ENCODE data around the gene MPP1.
A peak's percentile ranks its signal among the peaks of the same experiment; 100 is the strongest.

Gene MPP1

DNA sequence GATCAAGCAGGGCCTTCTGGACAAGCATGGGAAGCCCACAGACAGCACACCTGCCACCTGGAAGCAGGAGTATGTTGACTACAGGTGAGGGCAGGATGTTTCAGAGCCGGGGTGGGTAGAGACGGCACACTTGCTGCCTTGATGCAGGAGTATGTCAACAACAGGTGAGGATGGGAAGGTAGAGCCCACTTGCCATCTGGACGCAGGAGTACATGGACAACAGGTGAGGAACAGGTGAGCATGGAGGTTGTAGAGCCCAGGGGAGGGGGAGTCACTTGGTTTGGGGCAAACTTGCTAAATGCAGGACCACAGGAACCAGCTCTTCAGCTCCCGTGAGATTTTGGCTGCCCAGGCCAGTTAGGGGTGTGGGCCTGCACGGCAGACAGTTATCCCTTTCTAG, 30.7 kb downstream of the MPP1 start:
- no peak for DNase-seq

- DNase-seq = peak; percentile 86 to 90
Observed at GRCh38 chrX:154762537-154763296, 42.6 kb downstream of the MPP1 start, which contains the start of gene DKC1. Gene DKC1 (plus strand): TSS chrX:154762864. CDS start chrX:154762966, 102 bp downstream.

DNA sequence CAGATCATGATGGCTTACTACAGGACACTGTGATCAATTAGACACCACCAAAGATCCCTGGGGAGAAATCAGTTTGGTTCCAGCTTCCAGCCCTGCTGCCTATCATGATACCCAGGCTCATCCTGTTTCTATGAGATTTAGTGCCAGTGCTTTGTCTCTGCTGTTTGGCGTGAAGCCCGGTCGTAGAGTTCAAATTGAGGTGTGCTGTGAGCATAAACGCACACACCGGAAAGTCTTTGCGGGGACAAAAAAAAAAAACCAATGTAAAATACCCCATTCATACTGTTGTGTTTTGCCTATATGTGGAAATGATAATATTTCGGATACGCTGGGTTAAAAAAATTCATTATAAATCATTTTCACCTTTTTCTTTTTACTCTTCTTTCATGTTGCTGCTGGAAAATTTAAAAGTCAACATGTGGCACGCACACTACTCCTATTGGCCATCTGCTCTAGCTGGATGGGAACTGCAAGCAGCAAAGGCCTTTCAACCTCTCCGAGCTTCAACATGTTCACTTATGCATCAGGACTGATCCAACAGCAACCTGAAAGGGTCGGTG, 43.2 kb downstream of the MPP1 start:
- no peak for DNase-seq

GRCh38 chrX:154758696-154759095, 46.6 kb downstream of the MPP1 start:
- no peak for DNase-seq

- DNase-seq = no peak
Observed at GRCh38 chrX:154751669-154752271, 53.5 kb downstream of the MPP1 start.

DNA sequence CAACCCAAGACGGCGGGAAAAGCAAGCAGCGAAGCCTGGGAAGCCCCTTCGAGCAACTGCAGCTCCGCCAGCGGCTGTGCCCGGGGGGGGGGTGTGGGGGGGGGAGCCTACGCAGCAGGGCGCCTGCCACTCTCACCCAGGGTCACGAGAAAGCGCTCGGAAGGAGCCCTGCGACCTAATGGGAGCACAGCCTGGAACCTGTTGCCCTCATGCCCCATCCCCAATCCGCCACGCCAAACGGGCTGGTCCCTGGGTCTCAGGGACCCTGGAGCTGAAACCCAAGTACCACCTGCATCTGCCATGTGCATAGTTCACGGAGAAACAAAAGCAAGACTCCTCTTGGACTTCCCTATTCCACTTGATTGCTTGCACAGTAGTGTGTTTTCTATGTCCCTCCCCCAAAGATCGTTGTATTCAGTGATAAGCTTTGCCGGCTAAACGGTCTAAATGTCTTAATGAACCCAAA, 54.0 kb downstream of the MPP1 start:
- DNase-seq = no peak

DNA sequence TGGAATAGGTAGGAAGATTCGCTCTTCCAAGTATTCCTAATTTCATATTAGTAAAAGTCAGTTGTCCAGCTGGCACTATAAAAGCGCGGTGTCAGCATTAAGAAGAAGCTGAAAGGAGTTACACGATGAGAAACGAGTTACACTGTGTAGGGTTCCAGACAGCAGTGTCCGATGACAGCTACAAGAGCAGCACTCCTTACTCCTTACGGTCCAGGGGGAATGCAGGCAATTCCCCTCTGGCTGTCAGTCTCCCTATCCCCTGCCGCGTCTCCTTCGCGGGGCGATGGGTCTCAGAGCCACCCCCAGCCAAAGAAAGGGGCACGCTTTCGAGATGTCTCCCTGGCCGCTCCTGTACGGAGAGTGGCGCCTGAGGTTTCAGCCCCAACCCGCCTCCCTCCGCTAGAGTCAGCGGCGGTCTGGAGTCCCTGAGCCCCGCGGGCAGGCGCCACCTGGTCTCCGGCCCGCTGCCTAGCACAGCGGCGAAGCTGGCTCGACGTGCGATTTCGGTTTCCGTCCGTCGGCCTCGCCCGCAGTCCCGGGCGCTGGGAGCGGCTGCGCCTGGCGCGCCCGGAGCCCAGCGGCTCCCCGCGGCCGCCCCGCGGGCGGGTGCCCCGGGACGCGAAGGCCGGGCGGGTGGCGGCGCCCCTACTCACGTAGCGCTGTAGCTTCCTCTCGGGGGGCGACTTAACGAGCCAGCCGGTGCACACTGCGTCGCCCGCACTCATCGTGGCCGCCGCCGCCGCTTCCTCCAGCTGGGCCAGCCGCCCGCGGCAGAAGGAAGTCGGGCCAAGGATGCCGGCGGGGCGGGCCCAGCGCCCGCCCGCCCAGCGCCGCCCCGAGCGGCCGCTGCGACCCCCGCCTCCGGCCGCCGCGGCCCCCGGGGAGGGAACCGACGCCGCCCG, 54.7 kb downstream of the MPP1 start, which contains the start of gene GAB3:
TSS of gene GAB3 (minus strand) at position 777 of the 902 bp plus-strand sequence. CDS start at position 725, 52 bp downstream.
- no peak for DNase-seq

DNA sequence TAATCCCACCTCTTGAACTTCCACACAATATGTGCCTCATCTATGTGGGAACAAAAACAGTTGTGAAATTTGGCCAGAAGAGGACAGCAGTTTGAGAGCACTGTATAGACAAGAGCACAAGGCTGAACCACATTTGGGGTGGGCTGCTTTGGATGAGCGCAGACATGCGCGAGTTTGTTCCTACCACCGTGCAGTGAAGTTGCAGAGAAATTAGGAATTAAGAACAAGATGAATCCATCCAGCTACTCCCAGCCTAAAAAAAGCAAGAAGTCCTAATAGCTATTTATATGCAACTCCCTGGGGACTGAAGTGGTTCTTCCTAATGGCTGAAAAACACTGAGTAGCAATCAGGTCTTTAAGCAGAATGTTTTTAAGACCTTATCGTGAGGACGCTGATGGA, 55.4 kb downstream of the MPP1 start:
- no peak for DNase-seq

DNA sequence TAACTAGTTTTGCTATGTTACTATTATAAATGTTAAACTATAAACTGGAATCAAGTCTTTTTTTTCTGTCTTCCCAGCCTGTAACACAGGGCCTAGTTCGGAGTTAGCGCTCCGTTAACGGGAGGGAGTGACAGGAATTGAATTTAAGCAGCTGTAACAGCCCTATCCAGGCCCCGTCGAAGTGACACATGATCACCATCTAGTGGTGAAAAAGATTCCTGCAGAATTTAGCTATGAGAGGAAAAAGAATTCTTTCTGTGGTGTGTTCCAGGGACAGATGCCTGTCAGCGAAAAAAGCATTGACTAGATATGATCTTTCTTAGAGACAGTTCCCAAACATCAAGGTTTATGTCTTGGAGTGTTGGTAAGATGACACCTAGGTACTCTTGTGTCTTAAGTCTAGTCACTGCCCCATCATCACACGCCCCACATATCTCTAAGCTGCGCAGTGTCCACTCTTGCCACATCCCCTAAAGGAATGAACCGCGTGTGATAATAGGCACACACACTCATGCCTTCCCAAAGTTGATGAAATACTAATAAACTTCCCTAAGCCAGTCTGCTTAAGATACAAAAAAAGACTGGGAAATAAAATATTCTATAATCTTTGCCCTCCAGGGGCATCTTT, 56.5 kb downstream of the MPP1 start:
- DNase-seq = peak in 1 of 2 donors; percentile 46

DNA sequence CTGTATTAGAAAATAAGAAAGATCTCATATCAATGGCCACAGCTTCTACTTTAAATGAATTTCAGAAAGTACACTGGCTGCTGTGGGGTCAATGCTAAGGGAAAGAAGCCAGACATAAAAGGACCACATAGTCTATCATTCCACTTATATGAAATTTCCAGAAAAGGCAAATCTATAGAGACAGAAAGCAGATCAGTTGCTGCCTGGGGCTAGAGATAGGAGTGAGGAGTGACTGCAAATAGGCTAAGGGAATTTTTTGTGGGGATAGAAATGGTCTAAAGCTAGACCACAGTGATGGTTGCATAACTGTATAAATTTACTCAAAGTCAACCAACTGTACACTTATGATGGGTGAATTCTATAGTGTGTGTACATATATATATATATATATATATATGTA, 62.7 kb downstream of the MPP1 start:
- DNase-seq = no peak

DNA sequence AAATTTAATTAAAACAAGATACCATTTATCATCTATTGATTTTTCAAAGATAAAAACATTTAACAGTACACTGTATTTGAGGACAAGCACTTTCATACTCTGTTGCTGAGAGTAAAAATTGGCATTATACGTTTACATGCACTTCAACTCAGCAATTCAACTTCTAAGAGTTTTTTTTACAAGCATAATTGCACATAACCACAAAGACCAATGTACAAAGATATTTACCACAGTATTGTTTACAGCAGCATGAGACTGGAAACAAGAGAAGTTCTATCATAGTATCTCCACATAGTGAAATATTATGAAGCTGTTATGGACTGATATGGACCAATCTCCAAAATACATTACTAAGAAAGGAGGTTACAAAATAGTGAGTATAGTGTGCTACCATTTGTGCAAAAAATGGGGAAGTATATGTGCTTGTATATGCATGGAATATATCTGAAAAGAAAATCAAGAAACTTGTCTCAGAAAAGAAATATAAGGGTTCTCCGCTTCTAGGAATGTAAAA, 65.3 kb downstream of the MPP1 start:
- no peak for DNase-seq

DNA sequence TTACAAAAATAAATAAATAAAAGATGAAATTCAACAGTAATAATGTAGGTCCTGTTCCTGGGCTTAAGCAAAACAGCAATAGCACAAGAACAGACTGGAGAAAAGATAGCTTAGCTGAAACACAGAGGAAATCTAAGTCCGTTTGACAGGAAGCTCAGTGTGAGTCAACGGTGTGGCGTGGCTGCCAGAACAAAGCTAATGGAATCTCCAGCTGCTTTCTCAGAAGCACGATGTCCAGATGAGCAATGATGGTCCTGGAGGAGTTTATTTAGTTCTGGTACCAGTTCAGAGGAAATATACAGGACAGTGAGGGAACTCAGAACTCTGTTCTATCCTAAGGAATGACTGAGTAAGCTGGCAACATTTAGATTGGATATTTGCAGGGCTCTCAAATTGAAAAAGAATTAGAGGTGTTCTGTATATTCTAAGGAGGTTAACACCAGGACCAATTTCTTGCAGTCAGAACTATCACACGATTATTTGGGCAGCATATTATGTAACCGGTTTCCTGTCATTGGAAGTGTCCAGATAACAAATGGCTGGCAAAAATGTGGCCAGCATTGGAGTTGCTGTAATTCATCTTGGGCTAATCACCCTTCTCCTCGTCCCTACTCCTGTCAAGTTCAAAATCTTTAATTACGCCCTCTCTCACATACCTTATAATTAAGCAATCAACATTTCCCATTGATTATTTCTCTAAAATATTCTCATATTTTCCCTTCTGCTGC, 67.1 kb downstream of the MPP1 start:
- DNase-seq = no peak

DNA sequence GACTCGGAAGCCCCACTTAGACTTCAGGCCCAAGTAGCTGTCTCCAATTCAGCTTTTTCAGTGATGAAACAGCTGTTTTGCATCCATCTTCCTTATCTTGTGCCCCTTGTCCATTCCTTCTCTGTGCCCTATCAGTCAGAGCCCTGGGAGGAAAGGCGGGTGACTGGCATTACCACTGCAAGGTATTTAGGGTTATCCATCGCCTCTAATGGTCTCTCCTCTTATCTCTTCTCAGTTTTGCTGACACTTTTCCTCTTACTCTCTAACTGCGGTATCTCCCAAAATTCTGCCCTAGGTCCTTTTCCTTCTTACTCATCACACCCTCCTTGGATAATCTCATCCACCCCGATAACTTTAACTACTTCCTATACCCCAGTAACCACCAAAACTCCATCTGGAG, 68.1 kb downstream of the MPP1 start:
- no peak for DNase-seq

DNA sequence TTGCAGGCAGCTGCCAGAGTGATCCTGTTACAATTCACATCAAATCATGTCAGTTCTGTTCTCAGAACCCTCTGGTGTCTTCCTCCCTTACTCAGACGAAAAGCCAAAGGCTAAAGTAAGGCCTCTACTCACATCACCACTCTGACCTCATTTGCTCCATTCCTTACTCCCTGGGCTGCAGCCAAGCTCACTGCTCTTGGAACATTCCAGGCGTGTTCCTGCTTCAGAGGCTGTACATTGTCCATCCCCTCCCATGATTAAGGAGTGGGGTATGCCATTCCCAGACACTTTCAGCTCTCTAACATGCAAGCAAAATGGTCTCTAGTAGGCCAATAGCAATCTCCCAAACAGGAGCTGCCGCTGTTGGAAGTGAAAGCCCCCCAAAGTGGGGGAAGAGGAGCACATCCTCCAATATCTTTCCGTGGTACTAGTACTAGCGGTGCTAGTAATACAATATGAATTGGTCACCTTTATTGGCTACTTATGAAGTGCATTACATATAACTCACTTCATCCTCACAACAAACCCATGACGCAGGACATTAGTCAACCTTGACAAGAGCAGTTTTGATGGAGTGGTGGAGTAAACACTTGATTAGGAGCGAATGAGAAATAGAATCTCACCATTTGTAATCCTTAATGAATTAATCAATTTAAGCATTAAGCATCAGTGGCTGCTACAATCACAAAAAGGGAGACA, 69.4 kb downstream of the MPP1 start:
- DNase-seq = no peak

- DNase-seq = peak in 1 of 2 donors; percentile 7
Observed at GRCh38 chrX:154734061-154734781, 71.1 kb downstream of the MPP1 start.

DNA sequence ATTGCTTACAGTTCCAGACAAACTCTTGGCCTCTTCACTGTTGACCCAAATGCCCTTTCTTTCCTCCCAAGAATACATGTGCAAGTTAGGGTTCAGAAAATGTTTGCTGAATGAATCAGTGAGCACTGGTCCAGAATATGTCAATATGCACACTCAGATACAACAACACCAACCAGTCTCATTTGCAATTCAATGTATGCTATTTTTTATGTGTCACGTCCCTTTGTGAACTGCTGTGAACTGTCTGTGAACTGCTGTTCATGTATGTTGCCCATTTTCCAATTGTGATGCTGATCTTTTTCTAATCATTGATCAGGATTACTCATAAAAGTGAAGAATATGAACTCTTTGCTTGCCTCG, 72.2 kb downstream of the MPP1 start:
- no peak for DNase-seq

DNA sequence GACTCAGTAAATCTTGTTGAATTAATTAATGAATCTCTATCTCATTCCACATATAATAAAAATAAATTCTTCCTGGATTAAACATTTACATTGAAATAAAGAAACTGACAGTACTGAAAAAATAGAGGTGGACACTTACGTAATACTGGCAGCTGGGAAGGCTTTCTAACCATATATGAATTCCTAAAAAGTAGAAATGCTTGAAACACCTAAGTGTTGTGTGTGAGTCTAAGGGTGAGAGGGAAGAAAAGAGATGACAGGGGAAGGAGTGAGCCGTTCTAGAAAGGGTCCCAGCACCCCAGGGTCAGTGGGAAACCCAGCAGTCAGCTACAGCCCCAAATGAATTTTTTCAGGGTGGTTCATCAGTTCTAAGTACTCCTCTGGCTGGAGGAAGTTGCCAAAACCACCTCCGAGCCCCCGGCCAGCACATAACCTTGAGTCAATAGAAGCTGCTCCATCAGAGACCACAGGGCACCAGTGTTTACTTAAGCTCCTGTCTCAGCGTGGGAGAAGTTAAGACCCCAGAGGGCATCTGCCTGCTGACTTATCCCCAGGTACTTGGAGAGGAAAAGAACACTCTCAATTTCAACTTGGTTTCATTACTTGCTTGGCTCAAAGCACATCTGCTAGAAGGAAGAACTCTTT, 72.7 kb downstream of the MPP1 start:
- DNase-seq = no peak

- DNase-seq = no peak
Observed at GRCh38 chrX:154731881-154732280, 73.4 kb downstream of the MPP1 start.

DNA sequence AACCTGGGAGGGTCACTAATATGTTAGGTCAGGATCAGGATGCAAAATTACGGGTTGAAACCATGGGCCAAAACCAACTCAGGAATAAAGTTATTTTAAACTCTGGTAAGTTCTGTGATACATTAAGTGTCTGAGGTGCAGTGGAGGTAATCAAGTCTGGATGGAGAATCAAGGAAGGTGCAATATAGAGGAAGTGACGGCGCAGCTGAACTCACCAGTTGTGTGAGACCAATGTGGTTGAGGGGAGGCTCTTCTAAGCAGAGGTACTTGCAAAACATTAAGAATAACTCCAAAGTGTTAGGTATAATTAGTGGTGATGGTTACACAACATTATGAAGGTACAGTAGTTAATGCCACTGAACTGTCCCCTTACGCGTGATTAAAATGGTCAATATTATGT, 74.1 kb downstream of the MPP1 start:
- no peak for DNase-seq
